AG09309 (cell line): ENCODE results near the gene SHISAL1.
"Not testable (repeated sequence)": the region's sequence is repeated elsewhere in the genome, so short reads cannot be mapped to it uniquely, and the experiment has no call there.

ENCODE experiments used
- DNase-seq: peaks from one replicate; pipeline ENCODE4 v3.0.0-alpha.2; 2010; ENCODE audit warnings: low read depth
- H3K4me3 ChIP-seq: 2 replicates; pipeline ENCODE4 v1.5.1; 2011; ENCODE audit warnings: mild to moderate bottlenecking, low read depth, low read length, moderate library complexity; ENCODE audit not compliant: control insufficient read depth
- TF ChIP-seq, protein P1 (sequence below): IDR thresholded peaks from 2 replicates; pipeline ENCODE4 v1.5.1; 2011; ENCODE audit warnings: mild to moderate bottlenecking, low read depth, low read length, inconsistent platforms; ENCODE audit not compliant: insufficient read depth, control insufficient read depth; ENCODE audit errors: missing control alignments

Gene SHISAL1

DNA sequence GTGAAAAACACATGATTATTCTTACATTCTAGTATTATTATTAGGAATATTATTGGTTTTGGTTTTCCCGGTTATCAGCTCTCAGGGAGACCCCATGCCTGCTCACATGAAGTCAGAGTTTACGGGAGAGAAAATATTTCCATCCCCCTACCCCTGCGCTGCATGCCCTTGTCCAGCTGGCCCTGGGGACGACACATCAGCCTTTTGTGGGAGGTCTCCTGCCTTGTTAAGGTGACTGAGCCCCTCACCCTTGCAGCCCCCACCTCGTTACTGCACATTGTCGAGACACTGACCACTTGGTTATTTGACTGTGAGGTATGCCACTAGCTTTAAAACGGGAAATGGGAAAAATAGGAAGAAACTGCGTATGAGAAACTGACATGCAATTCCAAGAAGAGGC lies 69.0 kb downstream of the SHISAL1 start:
- no peak overlapping the region for H3K4me3 ChIP-seq
- DNase-seq = no peak
- TF ChIP-seq, protein P1, sequence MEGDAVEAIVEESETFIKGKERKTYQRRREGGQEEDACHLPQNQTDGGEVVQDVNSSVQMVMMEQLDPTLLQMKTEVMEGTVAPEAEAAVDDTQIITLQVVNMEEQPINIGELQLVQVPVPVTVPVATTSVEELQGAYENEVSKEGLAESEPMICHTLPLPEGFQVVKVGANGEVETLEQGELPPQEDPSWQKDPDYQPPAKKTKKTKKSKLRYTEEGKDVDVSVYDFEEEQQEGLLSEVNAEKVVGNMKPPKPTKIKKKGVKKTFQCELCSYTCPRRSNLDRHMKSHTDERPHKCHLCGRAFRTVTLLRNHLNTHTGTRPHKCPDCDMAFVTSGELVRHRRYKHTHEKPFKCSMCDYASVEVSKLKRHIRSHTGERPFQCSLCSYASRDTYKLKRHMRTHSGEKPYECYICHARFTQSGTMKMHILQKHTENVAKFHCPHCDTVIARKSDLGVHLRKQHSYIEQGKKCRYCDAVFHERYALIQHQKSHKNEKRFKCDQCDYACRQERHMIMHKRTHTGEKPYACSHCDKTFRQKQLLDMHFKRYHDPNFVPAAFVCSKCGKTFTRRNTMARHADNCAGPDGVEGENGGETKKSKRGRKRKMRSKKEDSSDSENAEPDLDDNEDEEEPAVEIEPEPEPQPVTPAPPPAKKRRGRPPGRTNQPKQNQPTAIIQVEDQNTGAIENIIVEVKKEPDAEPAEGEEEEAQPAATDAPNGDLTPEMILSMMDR = no peak

DNA sequence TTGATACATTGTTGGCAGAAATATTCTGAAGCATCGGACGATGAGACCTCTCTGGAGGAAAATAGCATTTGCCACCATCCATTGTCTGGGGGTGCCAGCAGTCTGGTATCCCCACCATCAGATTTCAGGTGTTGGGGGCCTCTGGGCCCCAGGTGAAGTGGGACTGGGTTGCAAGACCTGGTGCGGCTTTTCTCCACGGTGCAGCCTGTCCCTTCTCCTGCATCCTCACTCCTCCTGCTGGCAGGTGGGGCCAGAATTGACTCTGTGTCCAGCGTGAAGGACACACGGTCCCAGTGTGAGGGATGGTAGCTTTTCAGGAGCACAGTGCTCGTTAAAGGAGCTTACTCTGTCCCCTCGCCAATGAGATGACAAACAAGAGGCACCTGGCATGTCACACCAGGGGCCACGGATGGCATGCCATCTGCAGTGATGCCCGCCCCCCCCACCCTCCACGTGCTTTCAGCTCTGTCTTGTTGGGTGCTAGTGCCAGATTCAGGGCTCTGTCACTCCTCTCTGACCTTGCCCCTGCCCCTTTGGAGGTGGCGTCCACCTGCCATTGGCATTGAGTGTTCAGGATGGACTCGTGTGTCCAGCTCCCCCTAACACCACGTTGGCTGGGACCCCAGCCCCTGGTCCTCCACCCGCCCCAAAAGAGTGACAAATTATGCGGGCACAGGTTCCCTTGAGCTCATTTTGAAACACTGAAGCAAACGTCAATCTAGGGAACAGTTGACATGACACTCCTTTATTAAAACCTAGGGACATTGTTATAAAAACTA lies 69.6 kb downstream of the SHISAL1 start:
- TF ChIP-seq, protein P1 = no peak
- DNase-seq = no peak
- no peak overlapping the region for H3K4me3 ChIP-seq

DNA sequence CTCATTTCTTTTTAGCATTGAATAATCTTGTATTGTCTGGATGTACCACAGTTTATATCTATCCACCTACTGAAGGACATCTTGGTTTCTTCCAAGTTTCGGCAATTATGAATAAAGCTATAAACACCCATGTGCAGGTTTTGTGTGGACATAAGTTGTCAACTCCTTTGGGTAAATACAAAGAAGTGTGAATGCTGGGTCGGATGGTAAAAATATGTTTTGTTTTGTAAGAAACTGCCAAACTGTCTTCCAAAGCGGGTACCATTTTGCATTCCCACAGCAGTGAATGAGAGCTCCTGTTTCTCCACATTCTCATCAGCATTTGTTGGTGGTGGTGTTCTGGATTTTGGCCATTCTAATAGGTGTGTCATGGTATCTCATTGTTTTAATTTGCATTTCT lies 71.6 kb downstream of the SHISAL1 start:
- not testable (repeated sequence) for H3K4me3 ChIP-seq, DNase-seq

DNA sequence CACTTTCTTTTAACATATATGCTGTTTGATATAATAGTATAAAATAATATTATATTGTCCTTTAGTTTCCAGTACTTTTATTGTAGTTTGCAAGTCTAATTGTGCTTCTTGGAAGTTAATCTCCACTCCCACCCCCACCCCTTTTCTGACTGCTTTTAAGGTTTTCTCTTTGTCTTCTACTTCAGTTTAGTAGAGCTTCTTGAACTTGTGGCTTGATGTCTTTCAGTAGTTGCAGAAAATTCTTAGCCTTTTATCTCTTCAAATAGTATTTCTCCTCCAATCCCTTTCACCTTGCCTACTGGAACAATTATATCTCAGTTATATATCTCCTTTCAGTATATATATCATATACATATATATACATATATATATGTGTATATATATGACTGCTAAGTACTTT lies 75.5 kb downstream of the SHISAL1 start:
- DNase-seq = no peak
- TF ChIP-seq, protein P1 = no peak
- no peak overlapping the region for H3K4me3 ChIP-seq

DNA sequence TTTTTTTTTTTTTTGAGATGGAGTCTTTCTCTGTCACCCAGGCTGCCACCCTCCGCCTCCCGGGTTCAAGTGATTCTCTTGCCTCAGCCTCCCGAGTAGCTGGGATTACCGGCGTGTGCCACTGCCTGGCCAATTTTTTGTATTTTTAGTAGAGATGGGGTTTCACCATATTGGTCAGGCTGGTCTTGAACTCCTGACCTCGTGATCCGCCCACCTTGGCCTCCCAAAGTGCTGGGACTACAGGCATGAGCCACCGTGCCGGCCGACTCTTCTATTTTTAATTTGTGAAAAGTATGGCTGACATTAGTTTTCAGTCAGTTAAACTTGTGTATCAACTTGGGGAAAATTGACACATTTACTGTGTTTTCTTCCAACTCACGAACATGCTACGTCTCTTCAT lies 78.4 kb downstream of the SHISAL1 start:
- DNase-seq, H3K4me3 ChIP-seq: not testable (repeated sequence)

DNA sequence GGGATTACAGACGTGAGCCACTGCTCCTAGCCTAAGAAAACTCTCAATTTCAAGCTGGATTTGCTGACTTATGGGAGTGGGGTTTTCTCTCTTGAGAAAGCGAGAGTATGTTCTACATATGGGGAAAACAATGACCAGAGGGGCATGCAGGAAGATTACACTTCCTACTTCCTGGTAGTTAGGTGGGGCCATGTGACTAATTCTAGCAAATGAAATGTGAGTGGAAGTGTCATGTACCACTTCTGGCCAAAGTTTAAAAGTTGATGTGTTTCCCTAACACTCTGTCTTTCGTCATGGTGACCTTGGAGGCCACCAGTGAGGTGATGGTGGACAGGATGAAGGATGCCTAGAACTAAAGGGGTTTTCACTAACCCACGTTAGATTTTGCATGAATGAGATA lies 81.5 kb downstream of the SHISAL1 start:
- TF ChIP-seq, protein P1 = no peak
- H3K4me3 ChIP-seq = no peak overlapping the region
- DNase-seq = no peak

DNA sequence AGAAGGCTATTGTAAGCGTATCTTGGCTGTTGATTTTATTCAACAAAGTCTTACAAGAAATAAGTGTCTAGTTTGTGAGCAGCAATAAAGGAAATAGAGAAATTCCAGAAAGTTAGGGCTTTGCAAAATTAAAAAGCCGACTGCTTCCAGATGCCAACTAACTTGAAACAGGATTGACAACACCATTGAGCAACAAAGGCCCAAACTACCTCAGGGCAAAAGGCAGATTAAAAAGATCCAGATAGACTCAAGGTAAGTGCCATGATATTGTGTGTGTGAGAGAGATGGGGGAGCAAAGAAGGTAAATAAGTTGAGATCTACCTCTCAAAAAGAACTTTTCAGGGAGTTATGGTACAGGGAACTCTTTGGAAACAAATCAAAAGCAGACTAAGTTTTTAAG lies 82.9 kb downstream of the SHISAL1 start:
- no peak overlapping the region for H3K4me3 ChIP-seq
- TF ChIP-seq, protein P1 = no peak

DNA sequence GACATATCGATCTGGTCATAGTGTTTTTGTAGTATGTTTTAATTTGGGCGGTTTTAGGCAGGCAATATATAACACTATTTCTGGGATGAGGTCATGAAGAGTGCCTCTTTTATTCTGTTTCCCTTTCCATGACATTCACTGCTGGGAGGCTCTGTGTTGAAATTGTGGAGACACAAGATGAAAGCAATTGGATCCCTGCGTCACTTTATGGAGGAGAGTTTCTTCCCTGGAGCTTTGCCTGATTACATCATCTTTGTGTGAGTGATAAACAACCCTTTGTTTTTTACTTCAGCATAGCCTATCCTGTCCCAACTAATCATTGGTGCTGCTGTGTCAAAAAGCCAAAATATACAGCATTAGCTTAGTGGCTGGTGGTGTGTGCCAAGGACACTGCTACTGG lies 83.4 kb downstream of the SHISAL1 start:
- TF ChIP-seq, protein P1 = no peak
- H3K4me3 ChIP-seq = no peak overlapping the region
- no peak for DNase-seq

More for the DNA sequence above, 82.9 kb downstream of the SHISAL1 start:
- no peak for DNase-seq
